Ovary (tissue), 3 donors: Measurements from ENCODE around the gene GALNT6.

Experiments used
- EP300 ChIP-seq: sonication (generic); formaldehyde crosslinking; IDR thresholded peaks from one replicate; pipeline ENCODE4 v1.6.1; 2017; ENCODE audit warnings: antibody characterized with exemption
- POLR2A ChIP-seq: fragments of 450-650 bp; IDR thresholded peaks from one replicate; pipeline ENCODE4 v1.6.1; 2017; ENCODE audit warnings: antibody characterized with exemption, mild to moderate bottlenecking, moderate library complexity
- TF ChIP-seq, protein P1 (sequence below), 3 donors: fragments of 450-650 bp in 2 of 3; fragments of 200-600 bp in 1 of 3; IDR thresholded peaks; one replicate each; pipeline versions ENCODE4 v1.5.1 to v1.8.0; 2016 to 2022; ENCODE audit warnings: antibody characterized with exemption in 3 of 3, mild to moderate bottlenecking in 1 of 3
- donor health status: DM: no; HTN: no; CAD: no.

DNA sequence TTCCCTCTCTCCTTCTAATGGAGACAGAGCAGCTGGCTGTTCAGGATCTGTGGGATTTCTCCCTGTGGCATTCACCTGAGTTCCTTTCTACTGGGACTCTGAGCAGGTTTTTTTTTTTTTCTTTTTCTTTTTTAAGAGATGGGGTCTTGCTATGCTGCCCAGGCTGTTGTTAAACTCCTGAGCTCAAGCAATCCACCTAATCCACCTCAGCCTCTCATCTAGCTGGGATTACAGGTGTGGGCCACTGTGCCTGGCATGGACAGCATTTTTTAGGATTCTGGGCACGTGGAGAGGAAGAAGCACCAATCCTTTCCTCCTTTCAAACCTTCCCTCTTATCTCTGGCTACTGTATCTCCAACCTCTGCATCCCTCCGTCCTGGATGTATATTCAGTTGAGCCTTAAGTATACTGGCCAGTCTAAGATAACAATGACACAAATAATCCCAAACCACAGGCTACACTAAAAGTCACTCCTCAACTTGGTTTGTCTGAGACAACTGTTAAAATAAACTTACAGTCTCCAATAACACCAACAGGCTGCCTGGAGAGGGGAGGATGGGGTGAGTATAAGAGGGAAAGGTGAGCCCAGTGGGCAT, 28.4 kb downstream of the GALNT6 start:
- TF ChIP-seq, protein P1, sequence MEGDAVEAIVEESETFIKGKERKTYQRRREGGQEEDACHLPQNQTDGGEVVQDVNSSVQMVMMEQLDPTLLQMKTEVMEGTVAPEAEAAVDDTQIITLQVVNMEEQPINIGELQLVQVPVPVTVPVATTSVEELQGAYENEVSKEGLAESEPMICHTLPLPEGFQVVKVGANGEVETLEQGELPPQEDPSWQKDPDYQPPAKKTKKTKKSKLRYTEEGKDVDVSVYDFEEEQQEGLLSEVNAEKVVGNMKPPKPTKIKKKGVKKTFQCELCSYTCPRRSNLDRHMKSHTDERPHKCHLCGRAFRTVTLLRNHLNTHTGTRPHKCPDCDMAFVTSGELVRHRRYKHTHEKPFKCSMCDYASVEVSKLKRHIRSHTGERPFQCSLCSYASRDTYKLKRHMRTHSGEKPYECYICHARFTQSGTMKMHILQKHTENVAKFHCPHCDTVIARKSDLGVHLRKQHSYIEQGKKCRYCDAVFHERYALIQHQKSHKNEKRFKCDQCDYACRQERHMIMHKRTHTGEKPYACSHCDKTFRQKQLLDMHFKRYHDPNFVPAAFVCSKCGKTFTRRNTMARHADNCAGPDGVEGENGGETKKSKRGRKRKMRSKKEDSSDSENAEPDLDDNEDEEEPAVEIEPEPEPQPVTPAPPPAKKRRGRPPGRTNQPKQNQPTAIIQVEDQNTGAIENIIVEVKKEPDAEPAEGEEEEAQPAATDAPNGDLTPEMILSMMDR (IDR thresholded peaks at IDR 0.05), result no peak
- no peak for TF ChIP-seq POLR2A
- no peak for TF ChIP-seq EP300
